Stimulated activated memory B cell treated with anti-CD40 and anti-IgM and Interleukin-4, amounts not matched to agents 10 μg/mL and 1 μg/mL and 100 μg/mL, for 72 hours (primary cell): ENCODE data around the gene LAMP5.

Experiments used
- ATAC-seq: fragments of 150-1000 bp; cut with Tn5 transposase; 2 replicates; pipeline ENCODE4 v1.10.0; 2021
- H3K27ac Mint-ChIP-seq: one replicate; pipeline ENCODE4 v1.8.0; 2022; ENCODE audit warnings: mild to moderate bottlenecking, mixed read lengths
- H3K27me3 Mint-ChIP-seq: one replicate; pipeline ENCODE4 v1.8.0; 2022; ENCODE audit warnings: mixed read lengths
- H3K36me3 Mint-ChIP-seq: one replicate; pipeline ENCODE4 v1.8.0; 2022; ENCODE audit warnings: mixed read lengths
- H3K4me1 Mint-ChIP-seq: one replicate; pipeline ENCODE4 v1.8.0; 2022; ENCODE audit warnings: mixed read lengths
- H3K4me3 Mint-ChIP-seq: one replicate; pipeline ENCODE4 v1.8.0; 2022; ENCODE audit warnings: mild to moderate bottlenecking, moderate library complexity, mixed read lengths
- H3K9me3 Mint-ChIP-seq: one replicate; pipeline ENCODE4 v1.8.0; 2022; ENCODE audit warnings: mixed read lengths

The LAMP5 gene

GRCh38 chr20:9491324-9491723 lies 23.1 kb upstream of the LAMP5 start:
- H3K36me3 Mint-ChIP-seq: no peaks in the 10 kb centered on the region
- H3K4me3 Mint-ChIP-seq: no peak overlapping the region
- H3K4me1 Mint-ChIP-seq: no peaks in the 10 kb centered on the region
- peaks cover 3% of the 10 kb centered on the region for H3K9me3 Mint-ChIP-seq
- no peak overlapping the region for H3K27ac Mint-ChIP-seq
- ATAC-seq: no peak
- H3K27me3 Mint-ChIP-seq: no peaks in the 10 kb centered on the region

GRCh38 chr20:9492067-9492466 lies 22.3 kb upstream of the LAMP5 start:
- no peak for ATAC-seq
- no peak overlapping the region for H3K27ac Mint-ChIP-seq
- peaks cover 3% of the 10 kb centered on the region for H3K9me3 Mint-ChIP-seq
- no peaks in the 10 kb centered on the region for H3K27me3 Mint-ChIP-seq
- H3K36me3 Mint-ChIP-seq: no peaks in the 10 kb centered on the region
- H3K4me1 Mint-ChIP-seq: no peaks in the 10 kb centered on the region
- H3K4me3 Mint-ChIP-seq: no peak overlapping the region

GRCh38 chr20:9493803-9494202 lies 20.6 kb upstream of the LAMP5 start:
- no peak for ATAC-seq
- H3K4me1 Mint-ChIP-seq: no peaks in the 10 kb centered on the region
- peaks cover 3% of the 10 kb centered on the region for H3K9me3 Mint-ChIP-seq
- H3K27me3 Mint-ChIP-seq: no peaks in the 10 kb centered on the region
- H3K36me3 Mint-ChIP-seq: no peaks in the 10 kb centered on the region
- H3K27ac Mint-ChIP-seq: no peak overlapping the region
- H3K4me3 Mint-ChIP-seq: no peak overlapping the region

GRCh38 chr20:9495701-9496100 lies 18.7 kb upstream of the LAMP5 start:
- Mint-ChIP-seq H3K9me3 (peaks cover 3% of the 10 kb centered on the region), H3K4me1 (no peaks in the 10 kb centered on the region), H3K27me3 (no peaks in the 10 kb centered on the region), H3K4me3 (no peak overlapping the region), H3K36me3 (no peaks in the 10 kb centered on the region), H3K27ac (no peak overlapping the region)
- ATAC-seq: no peak

- ATAC-seq: no peak
- no peaks in the 10 kb centered on the region for H3K4me1 Mint-ChIP-seq
- H3K36me3 Mint-ChIP-seq: no peaks in the 10 kb centered on the region
- no peak overlapping the region for H3K27ac Mint-ChIP-seq
- H3K9me3 Mint-ChIP-seq: peaks cover 3% of the 10 kb centered on the region
- H3K4me3 Mint-ChIP-seq: no peak overlapping the region
- no peaks in the 10 kb centered on the region for H3K27me3 Mint-ChIP-seq
These were observed 18.2 kb upstream of the LAMP5 start for GRCh38 chr20:9496155-9496554.

- Mint-ChIP-seq H3K4me1 (no peaks in the 10 kb centered on the region), H3K4me3 (no peak overlapping the region), H3K36me3 (no peaks in the 10 kb centered on the region), H3K27ac (no peak overlapping the region), H3K9me3 (peaks cover 3% of the 10 kb centered on the region), H3K27me3 (no peaks in the 10 kb centered on the region)
- ATAC-seq: no peak
These were observed 16.1 kb upstream of the LAMP5 start for GRCh38 chr20:9498322-9498721.

- no peak overlapping the region for H3K27ac Mint-ChIP-seq
- no peak overlapping the region for H3K4me3 Mint-ChIP-seq
- peaks cover 3% of the 10 kb centered on the region for H3K9me3 Mint-ChIP-seq
- H3K4me1 Mint-ChIP-seq: no peaks in the 10 kb centered on the region
- H3K27me3 Mint-ChIP-seq: no peaks in the 10 kb centered on the region
- no peaks in the 10 kb centered on the region for H3K36me3 Mint-ChIP-seq
- no peak for ATAC-seq
These were observed 15.1 kb upstream of the LAMP5 start for GRCh38 chr20:9499126-9499899.

- ATAC-seq: no peak
- no peaks in the 10 kb centered on the region for H3K4me1 Mint-ChIP-seq
- no peak overlapping the region for H3K4me3 Mint-ChIP-seq
- no peak overlapping the region for H3K27ac Mint-ChIP-seq
- H3K9me3 Mint-ChIP-seq: peaks cover 3% of the 10 kb centered on the region
- no peaks in the 10 kb centered on the region for H3K36me3 Mint-ChIP-seq
- no peaks in the 10 kb centered on the region for H3K27me3 Mint-ChIP-seq
These were observed 14.3 kb upstream of the LAMP5 start for GRCh38 chr20:9500121-9500520.

GRCh38 chr20:9501473-9501872 lies 12.9 kb upstream of the LAMP5 start:
- no peak for ATAC-seq
- Mint-ChIP-seq H3K36me3 (no peaks in the 10 kb centered on the region), H3K27me3 (peaks cover 8% of the 10 kb centered on the region), H3K4me1 (no peaks in the 10 kb centered on the region), H3K9me3 (no peaks in the 10 kb centered on the region), H3K4me3 (no peak overlapping the region), H3K27ac (no peak overlapping the region)

GRCh38 chr20:9503526-9504245 lies 10.7 kb upstream of the LAMP5 start:
- Mint-ChIP-seq H3K27ac (no peak overlapping the region), H3K4me1 (no peaks in the 10 kb centered on the region)

GRCh38 chr20:9506280-9506821 lies 8.0 kb upstream of the LAMP5 start:
- Mint-ChIP-seq H3K9me3 (no peaks in the 10 kb centered on the region), H3K4me3 (no peak overlapping the region), H3K27ac (no peak overlapping the region), H3K27me3 (peaks cover 45% of the 10 kb centered on the region), H3K36me3 (no peaks in the 10 kb centered on the region), H3K4me1 (no peaks in the 10 kb centered on the region)
- ATAC-seq: no peak

More at GRCh38 chr20:9503526-9504245, 10.7 kb upstream of the LAMP5 start:
- H3K36me3 Mint-ChIP-seq: no peaks in the 10 kb centered on the region
- no peak for ATAC-seq
- H3K4me3 Mint-ChIP-seq: no peak overlapping the region
- no peaks in the 10 kb centered on the region for H3K9me3 Mint-ChIP-seq
- peaks cover 30% of the 10 kb centered on the region for H3K27me3 Mint-ChIP-seq

GRCh38 chr20:9506964-9507369 lies 7.4 kb upstream of the LAMP5 start:
- no peak for ATAC-seq
- Mint-ChIP-seq H3K36me3 (no peaks in the 10 kb centered on the region), H3K4me3 (no peak overlapping the region), H3K27me3 (peaks cover 45% of the 10 kb centered on the region), H3K4me1 (no peaks in the 10 kb centered on the region), H3K9me3 (no peaks in the 10 kb centered on the region), H3K27ac (no peak overlapping the region)

GRCh38 chr20:9507544-9508239 lies 6.7 kb upstream of the LAMP5 start:
- Mint-ChIP-seq H3K4me1 (no peaks in the 10 kb centered on the region), H3K27ac (no peak overlapping the region), H3K4me3 (no peak overlapping the region), H3K27me3 (peaks cover 50% of the 10 kb centered on the region), H3K36me3 (no peaks in the 10 kb centered on the region), H3K9me3 (no peaks in the 10 kb centered on the region)
- no peak for ATAC-seq

GRCh38 chr20:9508240-9508661 lies 6.1 kb upstream of the LAMP5 start:
- ATAC-seq: no peak
- Mint-ChIP-seq H3K27me3 (peaks cover 51% of the 10 kb centered on the region), H3K4me1 (no peaks in the 10 kb centered on the region), H3K9me3 (no peaks in the 10 kb centered on the region), H3K4me3 (no peak overlapping the region), H3K27ac (no peak overlapping the region), H3K36me3 (no peaks in the 10 kb centered on the region)

GRCh38 chr20:9508696-9509178 lies 5.7 kb upstream of the LAMP5 start:
- H3K36me3 Mint-ChIP-seq: no peaks in the 10 kb centered on the region
- H3K27ac Mint-ChIP-seq: no peak overlapping the region
- H3K4me1 Mint-ChIP-seq: no peaks in the 10 kb centered on the region
- ATAC-seq: no peak
- H3K27me3 Mint-ChIP-seq: peaks cover 51% of the 10 kb centered on the region
- H3K9me3 Mint-ChIP-seq: no peaks in the 10 kb centered on the region
- no peak overlapping the region for H3K4me3 Mint-ChIP-seq
